ENCODE results near the gene PES1. TPM values are rescaled to one million over a fixed set of nuclear protein-coding genes. Genes with fewer than 3 reads are reported as not detected.

PES1 gene
- total and polyA plus RNA-seq, 2 of the 13 experiments (the other 11 are each of a cell fraction or from before 2014, with no cell fraction given): 65.1 to 94.7 TPM

- in situ Hi-C loops (cut with HindIII; ENCODE audit: extremely low pct_ligation_motif_present, low pct_unique_long_range_greater_than_20kb): no loop called here
- Histone ChIP-seq H3K4me2 (ENCODE audit: low read depth, low read length) (no peak overlapping the region), H3K27me3 (ENCODE audit: control insufficient read depth in 1 of 2, insufficient read depth in 2 of 2, low read length in 2 of 2) (no peaks in the 10 kb centered on the region), H4K20me1 (ENCODE audit: insufficient read depth, low read length) (no peaks in the 10 kb centered on the region), H2AFZ (ENCODE audit: low read length) (no peak overlapping the region), H3K9me3 (ENCODE audit: low read length) (no peaks in the 10 kb centered on the region), H3K36me3 (replicated peaks in 1 of 2; ENCODE audit: control insufficient read depth in 1 of 2, insufficient read depth in 2 of 2, low read length in 2 of 2) (peaks cover 33 to 75% of the 10 kb centered on the region in 2 experiments), H3K4me1 (ENCODE audit: insufficient read depth, low read length) (peaks cover 11% of the 10 kb centered on the region), H3K9ac (ENCODE audit: insufficient read depth, low read depth, low read length) (no peak overlapping the region), H3K79me2 (ENCODE audit: insufficient read depth, low read length) (no peaks in the 10 kb centered on the region), H3K27ac (ENCODE audit: extremely low read length, insufficient read depth, low read length) (no peak overlapping the region), H3K4me3 (replicated peaks in 1 of 3; ENCODE audit: insufficient read depth in 1 of 3, low read depth in 2 of 3, low read length in 3 of 3) (no peak overlapping the region)
- no TSS peak for BruUV-seq (replicated peaks)
- FAIRE-seq (no peak), DNase-seq (ENCODE audit: low spot score) (no peak), ATAC-seq (no peak)
- intact Hi-C loops (cut with micrococcal nuclease; ENCODE audit: unreplicated experiment): no loop called here
- WGBS (ENCODE audit: low lambda C conversion rate): 97% methylated on average over 12 of the region's 12 CpGs
- no peak for TF ChIP-seq HNF1B (CRISPR knock-in tag; IDR thresholded peaks at IDR 0.05)
- TF ChIP-seq XRCC5 (optimal IDR thresholded peaks at IDR 0.05; ENCODE audit: low read length): no peak
- no peak for TF ChIP-seq GATA4 (IDR thresholded peaks at IDR 0.05; ENCODE audit: borderline replicate concordance, low read depth)
- no peak for TF ChIP-seq KLF9 (CRISPR knock-in tag; IDR thresholded peaks at IDR 0.05; ENCODE audit: low read depth)
- TF ChIP-seq LCORL (IDR thresholded peaks at IDR 0.05): no peak
- TF ChIP-seq LCORL (CRISPR knock-in tag; IDR thresholded peaks at IDR 0.05): no peak
- TF ChIP-seq ARNT (IDR thresholded peaks at IDR 0.05): no peak
- ChIA-PET CTCF (ENCODE audit: low intra/inter-chr PET ratio, low total read pairs) (no interaction called here), POLR2A (no interaction called here)
These were observed 13.2 kb downstream of the PES1 start for GRCh38 chr22:30578481-30578880.

- intact Hi-C loops (cut with micrococcal nuclease; ENCODE audit: unreplicated experiment): loop anchor here (2.0 kb wide), 1 partner anchor 15 kb away; the partner anchor contains the start of gene PES1
- no peak for ATAC-seq
These were observed 15.9 kb downstream of the PES1 start for GRCh38 chr22:30575859-30576258.

More at GRCh38 chr22:30575859-30576258, 15.9 kb downstream of the PES1 start:
- H3K4me1 ChIP-seq (ENCODE audit: insufficient read depth, low read length): peaks cover 37% of the 10 kb centered on the region
- H3K9ac ChIP-seq (ENCODE audit: insufficient read depth, low read depth, low read length): no peak overlapping the region
- ChIA-PET CTCF (ENCODE audit: low intra/inter-chr PET ratio, low total read pairs) (no interaction called here), POLR2A (interaction anchor here (1.5 kb wide), 1 partner anchor 15 kb away, joined by 5 read pairs; the partner anchor contains the start of gene PES1)
- TF ChIP-seq PTBP1 (IDR thresholded peaks at IDR 0.05; ENCODE audit: low read depth, low read length, poor library complexity, severe bottlenecking) (no peak), ZBTB33 (CRISPR knock-in tag; IDR thresholded peaks at IDR 0.05) (peak; percentile 62; the same call in 1 of the 2 replicates)
- FAIRE-seq: no peak
- peaks cover 21 to 49% of the 10 kb centered on the region in 2 experiments; a peak in 4 of 5 replicates for H3K36me3 ChIP-seq (replicated peaks in 1 of 2; ENCODE audit: control insufficient read depth in 1 of 2, insufficient read depth in 2 of 2, low read length in 2 of 2)
- no peaks in the 10 kb centered on the region for H3K9me3 ChIP-seq (ENCODE audit: low read length)
- no peaks in the 10 kb centered on the region for H4K20me1 ChIP-seq (ENCODE audit: insufficient read depth, low read length)
- H3K79me2 ChIP-seq (ENCODE audit: insufficient read depth, low read length): no peaks in the 10 kb centered on the region
- in situ Hi-C loops (cut with HindIII; ENCODE audit: extremely low pct_ligation_motif_present, low pct_unique_long_range_greater_than_20kb): no loop called here
- H2AFZ ChIP-seq (ENCODE audit: low read length): no peak overlapping the region
- no TSS peak for BruUV-seq (replicated peaks)
- 96% methylated on average over 8 of the region's 15 CpGs for WGBS (ENCODE audit: low lambda C conversion rate)
- no peaks in the 10 kb centered on the region for H3K27me3 ChIP-seq (ENCODE audit: control insufficient read depth in 1 of 2, insufficient read depth in 2 of 2, low read length in 2 of 2)
- H3K4me2 ChIP-seq (ENCODE audit: low read depth, low read length): no peak overlapping the region
- no peak overlapping the region for H3K4me3 ChIP-seq (replicated peaks in 1 of 3; ENCODE audit: insufficient read depth in 1 of 3, low read depth in 2 of 3, low read length in 3 of 3)
- no peak for DNase-seq (ENCODE audit: low spot score)
- no peak overlapping the region for H3K27ac ChIP-seq (ENCODE audit: extremely low read length, insufficient read depth, low read length)

Measured in HepG2 (cell line).